ENCODE data around the gene ARFGAP1.

GRCh38 chr20:63292904-63293303 lies 20.3 kb downstream of the ARFGAP1 start, which contains the start of gene COL20A1:
- TF ChIP-seq CTCF (IDR thresholded peaks at IDR 0.05; ENCODE audit: control extremely low read depth in 1 of 3, insufficient read depth in 1 of 3, low read depth in 1 of 3, low read length in 3 of 3) (no peak), ASH2L (IDR thresholded peaks at IDR 0.05; ENCODE audit: low read length) (no peak), MAX (IDR thresholded peaks at IDR 0.05) (no peak), EZH2 (IDR thresholded peaks at IDR 0.05; ENCODE audit: low read depth, low read length, severe bottlenecking) (no peak), SP1 (IDR thresholded peaks at IDR 0.05; ENCODE audit: low read depth, low read length) (no peak), POLR2A (IDR thresholded peaks at IDR 0.05; ENCODE audit: control extremely low read depth in 1 of 2, low read depth in 2 of 2, low read length in 2 of 2) (no peak), ZNF274 (IDR thresholded peaks at IDR 0.05; ENCODE audit: borderline replicate concordance, extremely low read depth, low read length) (no peak), BACH1 (IDR thresholded peaks at IDR 0.05; ENCODE audit: low read length) (no peak), NRF1 (IDR thresholded peaks at IDR 0.05; ENCODE audit: low read depth, low read length) (no peak), CHD2 (IDR thresholded peaks at IDR 0.05; ENCODE audit: low read length) (no peak), RXRA (IDR thresholded peaks at IDR 0.05; ENCODE audit: insufficient read depth, low read depth, low read length) (no peak), USF2 (IDR thresholded peaks at IDR 0.05; ENCODE audit: low read length) (no peak), EP300 (IDR thresholded peaks at IDR 0.05; ENCODE audit: borderline replicate concordance in 1 of 2, low read depth in 2 of 2, low read length in 2 of 2) (no peak)
